Transverse colon (tissue), 3 donors: Measurements from ENCODE around the gene TMEM62.

Source experiments
- CTCF ChIP-seq, 5 experiments: fragments of 200-600 bp in 3 of 5; fragments of 450-650 bp in 2 of 5; sonication (generic) in 3 of 5; IDR thresholded peaks; 1 replicate in 2 of 5; 2 replicates in 3 of 5; pipeline ENCODE4 v1.5.1; 2016 to 2017; ENCODE audit warnings: antibody characterized with exemption in 5 of 5, inconsistent platforms in 3 of 5, mild to moderate bottlenecking in 2 of 5, moderate library complexity in 1 of 5
- POLR2A ChIP-seq: fragments of 450-650 bp; IDR thresholded peaks from one replicate; pipeline ENCODE4 v1.6.1; 2016; ENCODE audit warnings: antibody characterized with exemption, mild to moderate bottlenecking, moderate library complexity

GRCh38 chr15:43146184-43146583, 12.8 kb downstream of the TMEM62 start:
- TF ChIP-seq POLR2A (no peak), CTCF (IDR thresholded peaks at IDR 0.05) (no peak)
